ENCODE measurements around the gene PRDM16. TPM values are rescaled to one million over a fixed set of nuclear protein-coding genes. Genes with fewer than 3 reads are reported as not detected.

The PRDM16 gene
- total RNA-seq, 1 experiment from 2014 or later = 0.17 TPM

- Histone ChIP-seq H3K27ac (ENCODE audit: insufficient read length, low read depth, low read length) (no peak overlapping the region), H3K4ac (ENCODE audit: low read depth, low read length) (no peak overlapping the region)
Observed at GRCh38 chr1:3064901-3065300, 4.1 kb upstream of the PRDM16 start.

More at GRCh38 chr1:3064901-3065300, 4.1 kb upstream of the PRDM16 start:
- no peak overlapping the region for H2BK120ac ChIP-seq (ENCODE audit: low read depth, low read length, poor library complexity, severe bottlenecking)
- no peak overlapping the region for H4K5ac ChIP-seq (ENCODE audit: insufficient read length, low read depth, low read length)
- no peaks in the 10 kb centered on the region for H4K20me1 ChIP-seq (ENCODE audit: control insufficient read depth, insufficient read depth, insufficient read length)
- H3K4me2 ChIP-seq (ENCODE audit: insufficient read depth, insufficient read length, low read length) = no peak overlapping the region
- Mint-ChIP-seq H3K9me3 (no peaks in the 10 kb centered on the region), H3K27me3 (ENCODE audit: low read depth) (peaks cover 92% of the 10 kb centered on the region), H3K27ac (no peak overlapping the region), H3K4me3 (no peak overlapping the region), H3K4me1 (peaks cover 5 to 18% of the 10 kb centered on the region in 2 experiments), H3K36me3 (ENCODE audit: insufficient read depth in 1 of 3, low read depth in 3 of 3) (no peaks in the 10 kb centered on the region)
- no peaks in the 10 kb centered on the region for H3K4me1 ChIP-seq (ENCODE audit: insufficient read depth, low read length)
- H3K14ac ChIP-seq (ENCODE audit: insufficient read depth, low read length) = no peak overlapping the region
- H3K18ac ChIP-seq (ENCODE audit: insufficient read length, low read depth, low read length) = no peak overlapping the region
- H3K79me2 ChIP-seq (ENCODE audit: insufficient read depth, low read length) = no peaks in the 10 kb centered on the region
- H4K8ac ChIP-seq (replicated peaks; ENCODE audit: insufficient read length, low read depth, low read length) = no peak overlapping the region
- DNase-seq = no peak
- H2BK5ac ChIP-seq (ENCODE audit: insufficient read length, low read length) = no peak overlapping the region
- H3T11ph ChIP-seq (ENCODE audit: low read length) = no peak overlapping the region
- H3K56ac ChIP-seq (ENCODE audit: insufficient read length, low read depth, low read length) = no peak overlapping the region
- H3K9ac ChIP-seq (ENCODE audit: extremely low read depth, insufficient read length, low read length) = no peak overlapping the region
- no CpG with 5 or more reads among the region's 9 CpGs for WGBS (ENCODE audit: extremely low coverage, insufficient read length, low lambda C conversion rate)
- H3K9me3 ChIP-seq (ENCODE audit: control insufficient read depth, low read depth, low read length) = no peaks in the 10 kb centered on the region
- H3K23ac ChIP-seq (ENCODE audit: insufficient read length, low read depth, low read length) = no peak overlapping the region
- H3K23me2 ChIP-seq (ENCODE audit: insufficient read length, low read depth, low read length, poor library complexity, severe bottlenecking) = peaks cover 14% of the 10 kb centered on the region
- H2BK12ac ChIP-seq (ENCODE audit: insufficient read length, low read depth, low read length) = no peak overlapping the region
- H3K27me3 ChIP-seq (ENCODE audit: insufficient read depth, low read length) = peaks cover 69% of the 10 kb centered on the region
- H4K91ac ChIP-seq (ENCODE audit: insufficient read length, low read depth, low read length) = no peak overlapping the region
- H2BK20ac ChIP-seq (ENCODE audit: low read depth, low read length, poor library complexity, severe bottlenecking) = no peak overlapping the region
- H2BK15ac ChIP-seq (ENCODE audit: low read depth, low read length) = no peak overlapping the region
- H2AFZ ChIP-seq (ENCODE audit: low read length) = no peak overlapping the region
- H2AK5ac ChIP-seq (ENCODE audit: insufficient read length, low read length) = no peak overlapping the region
- no peaks in the 10 kb centered on the region for H3K79me1 ChIP-seq (ENCODE audit: insufficient read depth, low read depth, low read length, poor library complexity, severe bottlenecking)
- TF ChIP-seq CTCF (conservative IDR thresholded peaks at IDR 0.05) = no peak

All from H9 (cell line).